Measurements from ENCODE around the gene TLNRD1.

The TLNRD1 gene

GRCh38 chr15:80971143-80971542 is 29.6 kb upstream of the TLNRD1 start:
- no peaks in the 10 kb centered on the region for H3K27me3 ChIP-seq (ENCODE audit: low read depth, low read length)
- TF ChIP-seq CTCF (IDR thresholded peaks at IDR 0.05; ENCODE audit: low read depth, low read length) (no peak), EZH2phosphoT487 (IDR thresholded peaks at IDR 0.05; ENCODE audit: low read depth) (no peak)

DNA sequence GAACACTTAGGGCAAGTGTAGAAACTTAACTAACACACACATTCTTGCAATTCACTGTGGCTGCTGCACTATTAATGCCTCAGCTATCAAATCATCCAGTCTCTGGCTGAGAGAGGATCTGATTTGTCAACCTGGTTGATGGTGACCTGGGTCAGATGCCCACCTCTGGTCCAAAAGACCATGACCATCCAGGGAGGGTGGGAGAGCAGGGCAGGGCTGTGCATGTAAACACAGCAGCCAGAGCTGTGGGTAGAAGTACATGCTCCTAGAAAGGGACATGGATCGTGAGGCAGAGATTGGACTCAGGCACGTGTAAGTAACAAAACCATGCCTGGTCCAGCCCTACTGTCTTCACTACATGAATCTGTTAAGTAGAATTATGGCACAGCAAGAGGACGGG is 28.4 kb upstream of the TLNRD1 start:
- H3K9me3 ChIP-seq (ENCODE audit: insufficient read depth, low read length): no peaks in the 10 kb centered on the region
- peaks cover 2% of the 10 kb centered on the region for H3K4me1 ChIP-seq (ENCODE audit: low read length)
- no peaks in the 10 kb centered on the region for H3K27me3 ChIP-seq (ENCODE audit: low read depth, low read length)
- TF ChIP-seq CTCF (IDR thresholded peaks at IDR 0.05; ENCODE audit: low read depth, low read length): no peak
- TF ChIP-seq EZH2phosphoT487 (IDR thresholded peaks at IDR 0.05; ENCODE audit: low read depth): no peak
- H3K27ac ChIP-seq (ENCODE audit: low read length): no peak overlapping the region
- peaks cover 46% of the 10 kb centered on the region for H3K36me3 ChIP-seq (replicated peaks; ENCODE audit: low read depth, low read length)
- no peak overlapping the region for H2AFZ ChIP-seq (ENCODE audit: low read depth, low read length)
- H3K4me2 ChIP-seq (ENCODE audit: low read length): no peak overlapping the region
- no peak overlapping the region for H3K9ac ChIP-seq (ENCODE audit: low read length)
- H3K4me3 ChIP-seq (ENCODE audit: low read length): no peak overlapping the region
- peaks cover 31% of the 10 kb centered on the region for H3K79me2 ChIP-seq (ENCODE audit: low read length)
- H4K20me1 ChIP-seq (ENCODE audit: insufficient read depth, low read length): peaks cover 22% of the 10 kb centered on the region

More at GRCh38 chr15:80971143-80971542, 29.6 kb upstream of the TLNRD1 start:
- Histone ChIP-seq H3K4me3 (ENCODE audit: low read length) (no peak overlapping the region), H4K20me1 (ENCODE audit: insufficient read depth, low read length) (peaks cover 17% of the 10 kb centered on the region), H3K4me2 (ENCODE audit: low read length) (no peak overlapping the region), H3K79me2 (ENCODE audit: low read length) (peaks cover 20% of the 10 kb centered on the region), H3K27ac (ENCODE audit: low read length) (no peak overlapping the region), H3K4me1 (ENCODE audit: low read length) (no peaks in the 10 kb centered on the region), H3K36me3 (replicated peaks; ENCODE audit: low read depth, low read length) (peaks cover 43% of the 10 kb centered on the region), H3K9ac (ENCODE audit: low read length) (no peak overlapping the region), H2AFZ (ENCODE audit: low read depth, low read length) (no peak overlapping the region), H3K9me3 (ENCODE audit: insufficient read depth, low read length) (no peaks in the 10 kb centered on the region)

- H3K4me2 ChIP-seq (ENCODE audit: low read length): no peak overlapping the region
- H3K79me2 ChIP-seq (ENCODE audit: low read length): peaks cover 52% of the 10 kb centered on the region
- no peak for TF ChIP-seq EZH2phosphoT487 (IDR thresholded peaks at IDR 0.05; ENCODE audit: low read depth)
- no peak for TF ChIP-seq CTCF (IDR thresholded peaks at IDR 0.05; ENCODE audit: low read depth, low read length)
- H2AFZ ChIP-seq (ENCODE audit: low read depth, low read length): no peak overlapping the region
- H3K9ac ChIP-seq (ENCODE audit: low read length): no peak overlapping the region
- no peaks in the 10 kb centered on the region for H3K27me3 ChIP-seq (ENCODE audit: low read depth, low read length)
- H3K36me3 ChIP-seq (replicated peaks; ENCODE audit: low read depth, low read length): peaks cover 45% of the 10 kb centered on the region
- peaks cover 36% of the 10 kb centered on the region for H4K20me1 ChIP-seq (ENCODE audit: insufficient read depth, low read length)
- H3K27ac ChIP-seq (ENCODE audit: low read length): no peak overlapping the region
- no peak overlapping the region for H3K4me3 ChIP-seq (ENCODE audit: low read length)
- H3K4me1 ChIP-seq (ENCODE audit: low read length): peaks cover 26% of the 10 kb centered on the region
- H3K9me3 ChIP-seq (ENCODE audit: insufficient read depth, low read length): no peaks in the 10 kb centered on the region
Measured at GRCh38 chr15:80974914-80975313, 25.8 kb upstream of the TLNRD1 start.

DNA sequence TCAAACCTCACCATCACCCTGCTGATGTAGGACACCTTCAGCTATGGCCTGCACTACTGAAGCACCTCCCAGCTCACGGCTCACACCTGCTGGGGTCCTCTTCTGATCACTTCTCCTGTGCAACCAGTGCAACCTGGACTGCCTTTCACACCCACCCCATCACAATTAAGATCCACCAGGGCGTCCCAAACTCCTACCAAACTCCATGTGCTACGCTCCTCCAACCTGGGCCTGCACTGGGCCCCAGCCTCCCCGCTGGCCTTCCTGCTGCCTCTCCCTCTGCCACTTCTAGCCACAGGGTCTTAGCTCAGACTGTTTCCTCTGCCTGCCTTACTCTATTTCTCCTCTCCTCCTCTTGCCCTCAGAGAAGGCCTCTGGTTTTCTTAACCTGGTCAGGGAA is 23.9 kb upstream of the TLNRD1 start:
- TF ChIP-seq EZH2phosphoT487 (IDR thresholded peaks at IDR 0.05; ENCODE audit: low read depth) (no peak), CTCF (IDR thresholded peaks at IDR 0.05; ENCODE audit: low read depth, low read length) (no peak)
- peaks cover 28% of the 10 kb centered on the region for H3K4me1 ChIP-seq (ENCODE audit: low read length)

More for the DNA sequence above, 23.9 kb upstream of the TLNRD1 start:
- no peaks in the 10 kb centered on the region for H3K9me3 ChIP-seq (ENCODE audit: insufficient read depth, low read length)
- H3K27ac ChIP-seq (ENCODE audit: low read length): no peak overlapping the region
- H3K9ac ChIP-seq (ENCODE audit: low read length): no peak overlapping the region
- no peaks in the 10 kb centered on the region for H3K27me3 ChIP-seq (ENCODE audit: low read depth, low read length)
- H3K36me3 ChIP-seq (replicated peaks; ENCODE audit: low read depth, low read length): peaks cover 46% of the 10 kb centered on the region
- H3K4me2 ChIP-seq (ENCODE audit: low read length): no peak overlapping the region
- H3K79me2 ChIP-seq (ENCODE audit: low read length): peaks cover 59% of the 10 kb centered on the region
- H4K20me1 ChIP-seq (ENCODE audit: insufficient read depth, low read length): peaks cover 33% of the 10 kb centered on the region
- no peak overlapping the region for H3K4me3 ChIP-seq (ENCODE audit: low read length)
- H2AFZ ChIP-seq (ENCODE audit: low read depth, low read length): no peak overlapping the region

Measured in OCI-LY3 (cell line).